Muscle of arm (tissue), 14 donors: Measurements from ENCODE around the gene OR5L1. TPM values are rescaled to one million over a fixed set of nuclear protein-coding genes. Genes with fewer than 3 reads are reported as not detected.

Experiments
- DNase-seq: peaks from one replicate; pipeline ENCODE4 v3.0.0-alpha.2; 2013
- long read RNA-seq, 11 donors: transcript quantifications; one replicate each; lab custom pipeline, GENCODE V29; 2026
- polyA plus RNA-seq, 12 donors: library from polyadenylated mRNA; unstranded; fragments of 120-200 nt; gene quantifications; one replicate each; pipeline ENCODE4 v1.2.1, GENCODE V29; 2013; ENCODE audit not compliant: insufficient read length in 12 of 12

Gene OR5L1
- polyA plus RNA-seq: not detected
- long read RNA-seq, donor 1: 0 reads
- long read RNA-seq, donor 2: 0 reads
- long read RNA-seq, donor 3: 0 reads
- long read RNA-seq, donor 4: 0 reads
- long read RNA-seq, donor 5: 0 reads
- long read RNA-seq, donor 6: 0 reads
- long read RNA-seq, donor 7: 0 reads
- long read RNA-seq, donor 8: 0 reads
- long read RNA-seq, donor 9: 0 reads
- long read RNA-seq, donor 10: 0 reads
- long read RNA-seq, donor 11: 0 reads

DNA sequence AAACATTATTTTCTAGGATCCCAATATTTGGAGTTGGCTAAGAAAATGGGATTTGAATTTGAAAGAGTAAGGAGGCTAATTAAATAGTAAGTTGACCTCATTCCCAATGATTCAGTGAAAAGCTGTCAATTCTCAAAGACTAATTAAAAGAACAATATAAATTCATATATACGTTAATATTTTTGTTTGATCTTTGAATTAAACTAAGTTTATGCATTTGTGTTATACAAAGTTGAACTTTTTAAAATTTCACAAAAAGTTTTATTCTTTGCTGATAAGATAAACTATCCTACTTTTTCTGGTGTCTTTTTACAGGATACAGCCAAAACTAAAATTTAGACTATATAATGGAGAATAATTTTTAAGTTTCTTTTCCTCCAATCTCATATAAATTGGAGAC, at the start of gene OR5L1:
TSS of gene OR5L1 (plus strand) at position 301 of the 400 bp plus-strand sequence. CDS start 100 bp downstream, outside the sequence.
- no peak for DNase-seq

DNA sequence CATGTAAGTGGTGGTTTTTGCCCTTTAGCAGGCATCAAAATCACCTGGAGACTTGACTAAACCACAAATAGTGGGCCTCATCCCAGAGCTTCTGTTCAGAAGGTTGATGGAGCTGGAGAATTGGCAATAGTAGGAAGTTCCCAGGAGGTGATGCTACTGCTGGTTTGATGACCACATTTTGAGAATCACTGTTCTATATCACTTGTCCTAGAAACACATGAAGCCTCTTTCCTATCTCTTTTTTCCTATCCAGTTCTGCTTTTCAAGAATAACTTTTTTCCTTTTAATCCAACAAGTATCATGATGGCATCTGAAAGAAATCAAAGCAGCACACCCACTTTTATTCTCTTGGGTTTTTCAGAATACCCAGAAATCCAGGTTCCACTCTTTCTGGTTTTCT, 38.0 kb upstream of the OR5L1 start, which contains the start of gene OR5D13:
TSS of gene OR5D13 (plus strand) at position 301 of the 400 bp plus-strand sequence. CDS start at position 301, 0 bp downstream.
- no peak for DNase-seq

DNA sequence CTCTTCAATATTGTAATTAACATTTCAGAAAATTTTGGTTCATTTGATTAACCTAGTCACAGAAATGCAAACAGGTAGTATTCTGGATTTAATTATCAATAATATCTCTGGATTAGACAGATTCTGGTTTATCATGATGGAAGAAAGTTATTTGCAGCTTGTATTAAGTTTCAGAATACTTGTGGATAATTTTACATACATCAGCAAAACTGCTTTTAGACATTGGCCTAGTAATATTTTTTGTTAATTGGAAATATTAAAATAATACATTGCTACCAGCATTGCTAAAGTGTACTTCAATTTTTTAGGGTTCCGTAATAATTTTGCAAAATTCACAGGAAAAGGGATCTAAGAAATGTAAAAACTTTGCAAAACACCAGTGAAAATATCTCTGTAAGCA, 19.6 kb upstream of the OR5L1 start:
- no peak for DNase-seq

DNA sequence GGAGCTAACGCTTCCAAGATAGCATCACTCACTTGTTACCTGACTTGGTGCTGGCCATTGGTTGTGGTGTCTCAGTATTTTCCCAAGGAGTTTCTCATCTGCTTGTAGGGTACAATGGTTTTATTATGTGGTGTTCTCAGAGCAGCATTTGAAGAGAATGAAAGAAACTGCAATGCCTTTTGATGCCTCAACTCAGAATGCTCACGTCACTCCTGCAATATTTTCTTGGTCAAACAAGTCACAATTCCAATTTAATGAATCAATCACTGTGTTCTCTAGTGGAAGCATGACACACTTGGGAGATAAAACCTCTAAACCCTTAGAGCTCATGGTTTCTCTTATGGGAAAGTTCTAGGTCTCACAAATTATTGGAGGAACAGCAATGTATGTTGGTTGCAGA, 17.8 kb upstream of the OR5L1 start:
- DNase-seq: no peak

DNA sequence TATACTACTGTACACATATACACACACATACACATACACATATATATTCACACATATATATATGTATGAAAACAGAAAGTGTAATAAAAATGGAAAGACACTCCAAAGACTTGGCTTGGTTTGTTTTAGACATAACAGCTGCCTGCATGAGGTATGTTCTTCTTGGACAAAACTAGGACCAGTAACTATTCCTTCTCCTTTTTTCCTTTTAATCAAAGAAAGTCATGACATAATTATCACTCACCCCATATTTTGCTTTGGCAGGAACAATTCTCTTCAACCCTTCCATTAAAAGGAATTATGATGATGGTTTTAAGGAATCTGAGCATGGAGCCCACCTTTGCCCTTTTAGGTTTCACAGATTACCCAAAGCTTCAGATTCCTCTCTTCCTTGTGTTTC, 15.9 kb upstream of the OR5L1 start, which contains the start of gene OR5D14:
TSS of gene OR5D14 (plus strand) at position 301 of the 400 bp plus-strand sequence. CDS start at position 301, 0 bp downstream.
- no peak for DNase-seq

DNA sequence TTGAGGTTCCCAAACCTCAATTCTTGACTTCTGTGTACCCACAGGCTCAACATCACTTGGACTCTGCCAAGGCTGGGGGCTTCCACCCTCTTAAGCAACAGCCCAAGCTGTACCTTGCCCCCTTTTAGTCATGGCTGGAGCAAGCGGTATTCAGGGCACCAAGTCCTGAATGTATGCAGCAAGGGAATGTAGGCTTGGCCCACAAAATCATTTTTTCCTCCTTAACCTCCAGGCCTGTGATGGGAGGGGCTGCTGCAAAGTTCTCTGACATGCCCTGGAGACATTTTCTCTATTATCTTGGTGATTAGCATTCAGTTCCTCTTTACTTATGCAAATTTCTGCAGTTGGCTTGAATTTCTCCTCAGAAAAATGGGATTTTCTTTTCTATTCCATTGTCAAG, 4.9 kb upstream of the OR5L1 start:
- DNase-seq: no peak

DNA sequence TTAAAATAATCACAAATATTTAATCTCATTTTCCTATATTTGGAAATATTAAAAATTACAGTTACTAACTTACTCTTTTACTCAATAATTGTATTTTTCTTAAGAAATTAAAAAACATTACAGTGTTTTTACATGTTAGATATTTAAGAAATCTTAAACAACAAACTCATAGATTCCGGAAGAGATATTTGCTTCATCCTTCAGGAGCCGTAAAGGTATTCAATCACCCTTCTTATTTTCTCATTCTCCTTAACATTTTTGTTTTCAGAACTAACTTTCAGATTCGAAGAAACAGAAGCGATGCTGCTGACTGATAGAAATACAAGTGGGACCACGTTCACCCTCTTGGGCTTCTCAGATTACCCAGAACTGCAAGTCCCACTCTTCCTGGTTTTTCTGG, 8.2 kb downstream of the OR5L1 start, which contains the start of gene OR5D18:
TSS of gene OR5D18 (plus strand) at position 301 of the 400 bp plus-strand sequence. CDS start at position 301, 0 bp downstream.
- DNase-seq: no peak

DNA sequence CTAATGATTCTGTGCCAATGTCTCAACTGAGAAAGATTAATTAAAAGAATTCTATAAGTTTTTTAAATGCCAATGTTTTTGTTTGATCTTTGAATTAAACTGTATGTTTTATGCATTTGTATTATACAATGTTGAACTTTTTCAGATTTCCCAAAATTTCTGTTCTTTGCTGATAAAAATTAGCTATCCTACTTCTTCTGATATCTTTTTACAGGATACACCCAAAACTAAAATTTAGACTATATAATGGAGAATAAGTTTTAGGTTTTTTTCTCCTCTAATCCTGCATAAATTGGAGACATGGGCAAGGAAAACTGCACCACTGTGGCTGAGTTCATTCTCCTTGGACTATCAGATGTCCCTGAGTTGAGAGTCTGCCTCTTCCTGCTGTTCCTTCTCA, 15.8 kb downstream of the OR5L1 start, which contains the start of gene OR5L2:
TSS of gene OR5L2 (plus strand) at position 301 of the 400 bp plus-strand sequence. CDS start at position 301, 0 bp downstream.
- DNase-seq: no peak

DNA sequence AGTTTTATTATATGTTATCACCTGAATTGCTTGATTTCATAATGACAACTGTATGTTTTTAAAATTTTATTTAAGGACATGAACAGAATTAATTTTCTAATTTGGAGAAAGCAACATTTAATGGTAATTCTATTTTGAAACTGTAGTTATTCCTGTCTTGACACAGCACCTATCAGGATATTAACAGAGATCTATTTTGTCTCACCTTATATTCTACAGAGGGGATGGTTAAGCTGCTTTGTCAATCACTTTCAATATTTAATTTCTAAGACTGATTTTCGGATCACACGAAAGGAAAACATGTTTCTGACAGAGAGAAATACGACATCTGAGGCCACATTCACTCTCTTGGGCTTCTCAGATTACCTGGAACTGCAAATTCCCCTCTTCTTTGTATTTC, 27.3 kb downstream of the OR5L1 start, which contains the start of gene OR5D16:
TSS of gene OR5D16 (plus strand) at position 301 of the 400 bp plus-strand sequence. CDS start at position 301, 0 bp downstream.
- DNase-seq: no peak

DNA sequence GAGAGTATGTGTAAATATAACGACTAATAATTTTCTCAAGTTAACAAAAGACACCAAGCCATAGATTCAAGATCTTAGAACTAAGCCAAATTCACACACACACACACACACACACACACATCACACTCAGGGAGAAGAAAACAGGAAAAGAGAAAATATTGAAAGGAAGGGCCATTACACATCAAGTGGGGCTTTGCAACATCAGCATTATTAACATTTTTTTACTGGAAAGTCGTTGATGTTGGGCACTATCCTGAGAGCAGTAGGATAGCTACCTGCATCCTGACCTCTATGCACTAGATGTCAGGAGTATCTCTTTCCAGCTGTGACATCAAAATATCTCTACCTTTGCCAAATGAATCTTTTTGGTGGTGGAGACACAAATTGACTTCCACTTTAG, 36.3 kb downstream of the OR5L1 start:
- DNase-seq: no peak

DNA sequence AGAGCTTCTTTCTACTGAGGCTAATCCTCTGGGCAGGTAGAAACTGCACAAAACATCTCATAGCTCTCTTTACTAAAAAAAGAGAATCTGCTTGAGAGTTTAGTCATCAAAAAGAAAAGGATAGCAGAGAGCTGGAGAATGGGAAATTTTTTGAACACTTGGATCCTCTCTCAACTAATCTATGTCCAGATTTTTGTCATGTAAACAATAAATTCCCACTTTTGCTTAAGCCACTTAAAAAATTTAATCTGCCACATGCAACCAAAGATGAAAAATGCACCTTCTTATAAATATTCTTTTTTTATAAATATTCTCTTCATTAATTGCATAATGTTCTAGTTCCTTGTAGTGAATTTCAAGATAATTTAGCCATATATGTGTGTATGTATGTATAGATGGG, 37.9 kb downstream of the OR5L1 start:
- no peak for DNase-seq

DNA sequence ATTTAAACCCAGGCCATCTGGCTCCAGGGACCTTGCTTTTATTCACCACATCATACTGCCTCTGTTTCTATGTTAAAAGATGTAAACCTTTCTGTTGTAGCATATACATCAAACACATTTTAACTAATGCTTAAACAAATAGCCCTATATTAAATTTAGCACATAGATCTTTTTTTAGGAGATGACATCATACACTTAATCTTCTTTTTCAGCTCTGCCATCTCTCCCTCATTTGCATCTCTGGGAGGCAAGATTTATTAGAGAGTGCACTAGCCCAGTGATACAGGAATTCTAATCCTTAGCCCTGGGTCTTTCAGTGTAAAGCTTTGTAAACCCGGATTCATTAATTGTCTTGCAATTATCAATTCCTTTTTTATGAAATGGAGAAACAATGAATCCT, 41.0 kb downstream of the OR5L1 start:
- DNase-seq: no peak

DNA sequence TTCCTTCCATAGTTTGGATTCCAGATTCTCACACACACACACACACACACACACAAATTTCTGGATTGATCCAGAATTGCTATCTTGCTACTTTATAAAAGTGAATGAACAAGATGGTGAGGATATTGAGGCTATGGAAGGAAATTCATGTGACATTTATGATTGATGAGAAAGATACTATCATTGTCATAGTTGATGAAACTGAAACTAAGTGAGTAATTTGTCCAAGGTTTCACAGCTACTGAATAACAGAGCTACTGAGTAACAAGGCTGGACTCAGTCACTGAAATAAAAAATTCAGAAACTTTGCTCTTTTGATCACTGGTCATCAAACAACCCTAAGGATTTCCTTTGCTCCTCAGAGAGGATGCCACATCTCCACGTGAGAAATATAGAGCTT, 43.5 kb downstream of the OR5L1 start:
- DNase-seq: no peak

Other genes with a start within 250 kb of the OR5L1 start
- not detected for gene OR4C16, start 239.2 kb upstream of the OR5L1 start, polyA plus RNA-seq
- not detected for gene OR4C11, start 203.7 kb upstream of the OR5L1 start, polyA plus RNA-seq
- under 1 TPM in 5 of 12 donors, not detected in 7; 0.07 to 0.15 (median 0.09) TPM for gene OR4P4, start 176.3 kb upstream of the OR5L1 start, polyA plus RNA-seq
- not detected for gene OR4S2, start 163.0 kb upstream of the OR5L1 start, polyA plus RNA-seq
- not detected for gene OR4C6, start 149.2 kb upstream of the OR5L1 start, polyA plus RNA-seq
- gene OR5D13, start 37.9 kb upstream of the OR5L1 start, polyA plus RNA-seq: not detected
- not detected for gene OR5D14, start 15.8 kb upstream of the OR5L1 start, polyA plus RNA-seq
- not detected for gene OR5D18, start 8.3 kb downstream of the OR5L1 start, polyA plus RNA-seq
- not detected for gene OR5L2, start 15.9 kb downstream of the OR5L1 start, polyA plus RNA-seq
- not detected for gene OR5D16, start 27.4 kb downstream of the OR5L1 start, polyA plus RNA-seq
- not detected for gene TRIM51, start 71.9 kb downstream of the OR5L1 start, polyA plus RNA-seq
- not detected for gene OR5W2, start 103.2 kb downstream of the OR5L1 start, polyA plus RNA-seq
- gene OR5I1, start 125.0 kb downstream of the OR5L1 start, polyA plus RNA-seq: not detected
- gene OR10AG1, start 158.6 kb downstream of the OR5L1 start, polyA plus RNA-seq: not detected
- gene OR5F1, start 183.3 kb downstream of the OR5L1 start, polyA plus RNA-seq: not detected
- under 1 TPM in 5 of 12 donors, not detected in 7; 0.01 to 0.07 (median 0.03) TPM for gene OR5AS1, start 216.3 kb downstream of the OR5L1 start, polyA plus RNA-seq